Measurements from ENCODE around the gene METTL6. TPM values are rescaled to one million over a fixed set of nuclear protein-coding genes. Genes with fewer than 3 reads are reported as not detected.

The METTL6 gene
- total and polyA plus RNA-seq, 10 of the 15 experiments (the other 5 are each of a cell fraction or from before 2014, with no cell fraction given), result 13.8 to 29.6 (median 20.8) TPM

- no peak for TF ChIP-seq SREBF1 (IDR thresholded peaks at IDR 0.05; ENCODE audit: low read length)
- no peak for TF ChIP-seq MEF2B (IDR thresholded peaks at IDR 0.05; ENCODE audit: partially characterized antibody, poor library complexity, severe bottlenecking)
- TF ChIP-seq IRF5 (IDR thresholded peaks at IDR 0.05; ENCODE audit: borderline replicate concordance), result no peak
- no peak for TF ChIP-seq SIX5 (IDR thresholded peaks at IDR 0.05; ENCODE audit: low read depth, low read length, severe bottlenecking)
- TF ChIP-seq E4F1 (IDR thresholded peaks at IDR 0.05; ENCODE audit: borderline replicate concordance, partially characterized antibody), result no peak
- TF ChIP-seq SPI1 (IDR thresholded peaks at IDR 0.05; ENCODE audit: borderline replicate concordance, insufficient read depth, low read depth, low read length), result no peak
- no peak for TF ChIP-seq KAT2A (conservative IDR thresholded peaks at IDR 0.05; ENCODE audit: control insufficient read depth, low read depth, low read length)
- no peak for TF ChIP-seq SUPT20H (IDR thresholded peaks at IDR 0.05; ENCODE audit: borderline replicate concordance, control insufficient read depth, low read depth, low read length)
- TF ChIP-seq POLR2AphosphoS2 (IDR thresholded peaks at IDR 0.05; ENCODE audit: low read depth, low read length), result no peak
- no peak for TF ChIP-seq CREB1 (IDR thresholded peaks at IDR 0.05; ENCODE audit: low read depth)
- no peak for TF ChIP-seq CREM (IDR thresholded peaks at IDR 0.05; ENCODE audit: low read depth)
- TF ChIP-seq SIN3A (IDR thresholded peaks at IDR 0.05; ENCODE audit: low read depth, low read length), result no peak
- no peak for TF ChIP-seq MTA2 (IDR thresholded peaks at IDR 0.05; ENCODE audit: low read depth)
- no peak for TF ChIP-seq MYB (IDR thresholded peaks at IDR 0.05; ENCODE audit: borderline replicate concordance, low read depth, low read length)
- TF ChIP-seq E2F4 (IDR thresholded peaks at IDR 0.05; ENCODE audit: low read depth, low read length), result no peak
- POLR2A ChIA-PET, result no interaction called here
- FAIRE-seq (no peak), ATAC-seq (no peak), DNase-seq (ENCODE audit: low read depth, low spot score) (no peak)
- RAD21 ChIA-PET (ENCODE audit: unreplicated experiment), result no interaction called here
- peaks cover 4 to 6% of the 10 kb centered on the region in 2 experiments; a peak in 3 of 4 replicates for H3K36me3 ChIP-seq (ENCODE audit: control insufficient read depth in 2 of 2, insufficient read depth in 2 of 2, low read length in 1 of 2)
- H3K9ac ChIP-seq (ENCODE audit: control insufficient read depth, insufficient read depth, low read length), result no peak overlapping the region
- SMC1A ChIA-PET (ENCODE audit: uncharacterized antibody, unreplicated experiment), result interaction anchor here (7.6 to 8.7 kb wide), 2 partner anchors 141 to 203 kb away, joined by 135 to 223 read pairs; partner anchors contain the start of gene CAPN7
- no peaks in the 10 kb centered on the region for H3K27me3 ChIP-seq (replicated peaks in 1 of 2; ENCODE audit: control insufficient read depth in 2 of 2, insufficient read depth in 2 of 2, low read length in 1 of 2)
- no peak overlapping the region for H3K4me3 ChIP-seq
- no peaks in the 10 kb centered on the region for H3K9me3 ChIP-seq (replicated peaks; ENCODE audit: control insufficient read depth, insufficient read depth, low read length)
- 98% methylated on average over 2 of the region's 2 CpGs for WGBS (ENCODE audit: insufficient coverage, insufficient replicate concordance, low lambda C conversion rate, missing lambda C conversion rate)
- in situ Hi-C loops (cut with MboI), result no loop called here
- no peak overlapping the region for H2AFZ ChIP-seq (ENCODE audit: control insufficient read depth, low read depth, low read length)
- H3K27ac ChIP-seq (ENCODE audit: control insufficient read depth, insufficient read depth), result no peak overlapping the region
- no peaks in the 10 kb centered on the region for H3K79me2 ChIP-seq (ENCODE audit: control insufficient read depth, insufficient read depth, low read length)
- intact Hi-C loops (cut with micrococcal nuclease; ENCODE audit: unreplicated experiment), result loop anchor here (5.0 kb wide), 1 partner anchor 148 kb away; no protein-coding TSS in a partner anchor
- no peaks in the 10 kb centered on the region for H3K4me1 ChIP-seq (ENCODE audit: control insufficient read depth, insufficient read depth, low read length)
- no peak overlapping the region for H3K4me2 ChIP-seq (ENCODE audit: control insufficient read depth, insufficient read depth)
- BruUV-seq (replicated peaks), result no TSS peak
- CTCF ChIA-PET, result interaction anchor here (1.5 to 3.7 kb wide), 4 partner anchors 12 to 292 kb away, joined by 5 to 49 read pairs (median 14); no protein-coding TSS in a partner anchor
- no peaks in the 10 kb centered on the region for H4K20me1 ChIP-seq (ENCODE audit: control insufficient read depth, insufficient read depth)
Measured at GRCh38 chr3:15409774-15410173, 17.6 kb downstream of the METTL6 start.
